NCI-H226 (cell line): ENCODE results near the gene ACVR1B.

ENCODE experiments used
- DNase-seq: peaks from one replicate; pipeline ENCODE4 v3.0.0-alpha.2; 2015

Gene ACVR1B

GRCh38 chr12:51951199-51951842, at the start of gene ACVR1B:
Gene ACVR1B (plus strand): TSS chr12:51951699. CDS start chr12:51951744, 45 bp downstream.
- peak; percentile 85 for DNase-seq

- no peak for DNase-seq
Measured at GRCh38 chr12:51901881-51902280, 49.6 kb upstream of the ACVR1B start.

DNA sequence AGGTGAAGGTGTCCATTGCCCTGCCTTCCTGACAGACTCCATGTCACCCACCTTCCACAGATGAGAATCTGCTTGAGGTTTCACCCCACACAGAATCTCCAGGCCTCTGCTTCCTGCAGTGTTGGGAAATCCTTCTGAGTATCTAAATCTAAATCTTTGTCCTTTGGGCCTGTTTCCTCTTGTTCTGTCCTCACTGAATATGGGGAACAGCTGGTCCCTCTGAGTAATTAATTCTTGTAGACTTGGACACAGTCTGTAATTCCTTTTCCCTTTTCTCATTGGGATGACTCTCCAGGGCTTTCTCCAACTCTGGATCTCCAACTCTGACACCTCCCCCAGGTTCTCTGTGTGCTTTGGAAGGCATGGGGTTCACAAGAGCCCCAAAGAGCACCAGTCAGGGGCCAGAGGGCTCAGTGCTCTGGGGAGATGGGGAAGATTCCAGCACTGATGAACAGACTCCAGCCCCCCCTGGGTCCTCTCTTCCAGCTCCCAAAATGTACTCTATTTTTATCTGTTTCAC, 46.5 kb upstream of the ACVR1B start:
- DNase-seq, result no peak

- DNase-seq, result no peak
Measured at GRCh38 chr12:51905471-51906429, 45.7 kb upstream of the ACVR1B start.

DNA sequence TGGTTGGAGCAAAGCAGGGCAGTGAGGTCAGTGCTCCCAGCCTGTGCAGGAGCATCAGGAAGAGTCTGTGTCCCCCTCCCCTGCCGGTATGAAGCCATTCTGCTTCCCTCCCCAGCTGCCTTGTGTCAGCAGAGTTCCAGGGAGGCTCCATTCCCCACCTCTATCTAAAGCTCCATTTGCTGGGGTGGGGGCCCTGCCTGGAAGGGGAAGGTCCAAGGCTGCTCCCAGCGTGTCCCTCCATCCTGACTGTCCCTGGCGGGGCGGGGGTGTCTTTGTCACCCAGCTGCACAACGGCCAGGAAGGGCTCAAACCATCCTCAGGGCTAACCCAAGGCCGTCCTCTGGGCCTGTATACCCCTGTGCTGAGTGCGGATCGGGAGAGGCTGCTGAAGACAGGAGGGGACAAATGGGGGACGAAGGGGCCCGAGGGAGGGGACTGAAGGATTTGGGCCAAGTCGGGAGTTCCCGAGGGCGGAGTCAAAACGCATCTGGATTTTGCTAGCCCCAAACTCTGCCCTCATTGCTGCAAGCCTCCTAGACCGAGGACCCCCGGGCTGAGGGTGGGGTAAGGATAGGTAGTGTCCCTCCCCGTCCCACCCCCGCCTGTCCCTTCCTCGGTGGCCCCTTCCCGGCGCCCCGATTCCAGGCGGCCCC, 44.9 kb upstream of the ACVR1B start:
- no peak for DNase-seq

DNA sequence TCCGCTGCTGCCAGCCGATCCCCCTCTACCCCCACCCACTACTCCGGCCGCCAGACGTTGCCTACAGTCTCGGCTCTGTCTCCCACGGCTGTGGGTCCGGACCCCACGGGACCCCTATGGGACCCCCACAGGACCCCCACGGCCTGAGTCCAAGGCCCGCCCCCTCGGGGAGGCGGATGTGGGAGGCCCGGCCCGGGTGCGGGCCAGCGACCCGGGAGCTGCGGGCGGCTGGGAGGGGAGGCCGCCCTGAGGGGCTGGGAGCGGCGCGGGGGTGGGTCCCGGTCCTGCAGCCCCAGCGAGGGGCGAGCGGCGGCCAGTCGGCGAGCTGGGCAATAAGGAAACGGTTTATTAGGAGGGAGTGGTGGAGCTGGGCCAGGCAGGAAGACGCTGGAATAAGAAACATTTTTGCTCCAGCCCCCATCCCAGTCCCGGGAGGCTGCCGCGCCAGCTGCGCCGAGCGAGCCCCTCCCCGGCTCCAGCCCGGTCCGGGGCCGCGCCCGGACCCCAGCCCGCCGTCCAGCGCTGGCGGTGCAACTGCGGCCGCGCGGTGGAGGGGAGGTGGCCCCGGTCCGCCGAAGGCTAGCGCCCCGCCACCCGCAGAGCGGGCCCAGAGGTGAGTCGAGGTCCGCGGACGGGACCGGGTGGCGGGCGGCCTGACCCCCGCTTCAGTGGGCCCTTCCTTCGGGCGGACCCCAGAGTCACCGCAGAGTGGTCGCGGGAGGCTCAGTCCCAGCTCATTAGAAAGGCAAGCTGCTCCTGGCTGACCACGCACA, 44.2 kb upstream of the ACVR1B start, which contains the start of gene ACVRL1:
Gene ACVRL1 (plus strand): TSS at position 422 of the 773 bp plus-strand sequence. CDS start 4,971 bp downstream, outside the sequence.
- DNase-seq, result no peak

GRCh38 chr12:51907856-51908425, 43.6 kb upstream of the ACVR1B start:
- no peak for DNase-seq

DNA sequence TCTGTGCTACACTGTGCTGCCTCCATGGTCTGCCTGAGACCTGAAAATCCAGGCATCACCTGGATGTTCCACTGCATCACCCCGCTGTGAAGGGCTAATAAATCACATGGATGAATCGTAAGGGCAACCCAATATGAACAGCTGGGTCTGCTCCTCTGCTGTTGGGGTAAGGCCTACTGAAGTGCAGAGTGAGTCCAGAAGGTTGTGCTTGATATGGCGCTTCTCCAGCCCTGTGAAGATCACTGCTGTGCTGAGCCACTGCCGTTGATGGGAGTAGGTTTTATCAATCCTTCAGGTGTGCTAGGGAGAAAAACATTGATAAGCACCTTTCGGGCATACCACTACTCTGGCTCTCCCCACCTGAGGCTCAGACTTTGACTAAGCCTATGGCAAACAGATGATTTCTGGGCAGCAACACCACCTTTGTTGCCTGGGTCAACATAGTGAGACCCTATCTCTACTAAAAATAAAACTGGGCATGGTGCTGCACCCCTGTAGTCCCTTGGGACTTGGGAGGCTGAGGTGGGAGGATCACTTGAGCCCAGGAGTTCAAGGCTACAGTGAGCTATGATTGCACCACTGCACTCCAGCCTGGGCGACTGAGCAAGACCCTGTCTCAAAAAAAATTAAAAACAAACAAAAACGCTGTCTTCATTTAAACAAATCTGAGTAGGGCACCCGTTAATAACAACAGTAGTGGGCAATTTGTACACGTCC, 42.5 kb upstream of the ACVR1B start:
- no peak for DNase-seq

DNA sequence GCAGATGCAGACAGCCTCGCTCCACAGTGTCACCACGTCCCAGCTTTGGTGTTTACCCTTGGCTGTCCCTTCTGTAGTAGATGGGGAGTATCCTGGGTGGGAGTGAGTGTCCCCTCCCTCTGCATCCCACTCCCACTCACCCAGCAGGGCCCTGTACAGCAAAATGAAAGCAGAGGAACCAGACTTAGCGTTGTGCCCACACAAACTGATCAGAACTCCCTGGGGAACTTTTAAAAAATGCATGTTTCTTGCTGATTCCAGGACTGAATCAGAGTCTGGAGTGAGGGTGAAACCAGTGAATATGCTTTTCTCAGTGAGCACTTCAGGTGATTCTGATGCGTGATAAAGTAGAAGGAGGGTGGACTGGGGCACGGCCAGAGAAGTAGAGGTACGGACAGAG, 41.3 kb upstream of the ACVR1B start:
- DNase-seq, result no peak

- no peak for DNase-seq
Measured at GRCh38 chr12:51910691-51911090, 40.8 kb upstream of the ACVR1B start.

- no peak for DNase-seq
Measured at GRCh38 chr12:51911307-51911706, 40.2 kb upstream of the ACVR1B start.

GRCh38 chr12:51911788-51912711, 39.4 kb upstream of the ACVR1B start:
- peak; percentile 24 for DNase-seq

DNA sequence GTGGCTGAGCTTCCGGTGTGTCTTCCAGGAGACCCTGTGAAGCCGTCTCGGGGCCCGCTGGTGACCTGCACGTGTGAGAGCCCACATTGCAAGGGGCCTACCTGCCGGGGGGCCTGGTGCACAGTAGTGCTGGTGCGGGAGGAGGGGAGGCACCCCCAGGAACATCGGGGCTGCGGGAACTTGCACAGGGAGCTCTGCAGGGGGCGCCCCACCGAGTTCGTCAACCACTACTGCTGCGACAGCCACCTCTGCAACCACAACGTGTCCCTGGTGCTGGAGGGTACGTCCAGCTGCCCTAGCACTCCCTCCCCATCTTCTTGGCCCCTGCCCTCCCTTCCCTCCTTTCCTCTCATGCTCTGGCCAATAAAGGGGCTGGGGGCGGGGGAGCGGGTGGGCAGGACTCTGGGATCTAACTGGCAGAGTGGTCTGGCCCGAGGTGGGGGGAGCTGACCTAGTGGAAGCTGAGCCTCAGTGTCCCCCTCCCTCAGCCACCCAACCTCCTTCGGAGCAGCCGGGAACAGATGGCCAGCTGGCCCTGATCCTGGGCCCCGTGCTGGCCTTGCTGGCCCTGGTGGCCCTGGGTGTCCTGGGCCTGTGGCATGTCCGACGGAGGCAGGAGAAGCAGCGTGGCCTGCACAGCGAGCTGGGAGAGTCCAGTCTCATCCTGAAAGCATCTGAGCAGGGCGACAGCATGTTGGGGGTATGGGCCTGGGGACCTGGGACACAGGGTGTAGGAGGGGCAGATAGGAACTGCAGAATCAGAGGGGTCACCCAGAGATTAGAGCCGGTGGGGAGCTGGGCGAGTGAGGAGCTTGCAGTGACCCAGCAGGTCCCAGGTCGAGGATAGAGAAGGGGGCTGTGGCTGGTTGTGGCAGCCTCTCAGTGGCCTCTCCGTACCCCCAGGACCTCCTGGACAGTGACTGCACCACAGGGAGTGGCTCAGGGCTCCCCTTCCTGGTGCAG, 38.1 kb upstream of the ACVR1B start:
- no peak for DNase-seq

DNA sequence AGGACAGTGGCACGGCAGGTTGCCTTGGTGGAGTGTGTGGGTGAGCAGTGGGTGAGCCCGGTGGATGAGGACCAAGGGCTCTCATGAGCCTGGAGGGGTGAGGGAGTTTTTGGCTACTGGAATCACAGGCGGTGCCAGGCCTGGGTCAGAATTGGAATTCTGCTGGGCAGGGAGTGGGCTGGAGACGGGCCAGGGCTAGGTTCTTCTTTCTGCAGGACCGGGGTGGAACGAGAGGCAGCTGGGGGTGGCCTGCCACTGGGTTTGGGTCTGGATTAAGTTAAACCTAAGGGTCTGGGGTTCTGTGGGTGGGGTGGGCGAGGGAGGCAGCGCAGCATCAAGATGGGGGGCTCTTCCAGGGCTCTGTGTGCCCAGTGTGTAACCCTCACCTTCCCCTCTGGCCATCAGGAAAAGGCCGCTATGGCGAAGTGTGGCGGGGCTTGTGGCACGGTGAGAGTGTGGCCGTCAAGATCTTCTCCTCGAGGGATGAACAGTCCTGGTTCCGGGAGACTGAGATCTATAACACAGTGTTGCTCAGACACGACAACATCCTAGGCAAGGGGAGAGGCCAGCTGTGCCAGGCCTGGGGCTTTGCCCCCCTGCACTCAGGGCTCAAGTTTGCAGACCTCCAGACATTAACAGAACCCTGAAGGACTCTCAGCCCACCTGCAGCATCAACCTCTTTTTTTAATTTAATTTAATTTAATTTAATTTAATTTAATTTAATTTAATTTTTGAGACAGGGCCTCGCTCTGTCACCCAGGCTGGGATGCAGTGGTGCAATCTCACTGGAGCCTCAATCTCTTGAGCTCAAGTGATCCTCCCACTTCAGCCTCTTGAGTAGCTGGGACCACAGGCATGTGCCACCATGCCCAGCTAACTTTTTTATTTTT, 37.2 kb upstream of the ACVR1B start:
- no peak for DNase-seq

DNA sequence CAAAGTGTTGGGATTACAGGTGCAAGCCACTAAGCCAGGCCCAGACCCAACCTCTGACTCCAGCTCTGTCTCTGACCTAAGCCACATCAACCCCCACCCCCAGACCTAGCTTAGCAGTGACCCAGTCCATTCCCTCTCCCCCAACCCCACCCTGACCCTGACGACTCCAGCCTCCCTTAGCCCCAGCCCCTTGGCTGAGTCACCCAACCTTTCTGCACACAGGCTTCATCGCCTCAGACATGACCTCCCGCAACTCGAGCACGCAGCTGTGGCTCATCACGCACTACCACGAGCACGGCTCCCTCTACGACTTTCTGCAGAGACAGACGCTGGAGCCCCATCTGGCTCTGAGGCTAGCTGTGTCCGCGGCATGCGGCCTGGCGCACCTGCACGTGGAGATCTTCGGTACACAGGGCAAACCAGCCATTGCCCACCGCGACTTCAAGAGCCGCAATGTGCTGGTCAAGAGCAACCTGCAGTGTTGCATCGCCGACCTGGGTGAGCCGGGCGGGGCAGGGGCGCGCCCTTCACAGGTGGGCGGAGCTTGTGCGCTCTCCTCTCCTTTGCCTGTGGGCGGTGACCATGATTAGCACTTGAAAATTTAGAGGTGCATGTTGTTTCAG, 36.4 kb upstream of the ACVR1B start:
- no peak for DNase-seq

DNA sequence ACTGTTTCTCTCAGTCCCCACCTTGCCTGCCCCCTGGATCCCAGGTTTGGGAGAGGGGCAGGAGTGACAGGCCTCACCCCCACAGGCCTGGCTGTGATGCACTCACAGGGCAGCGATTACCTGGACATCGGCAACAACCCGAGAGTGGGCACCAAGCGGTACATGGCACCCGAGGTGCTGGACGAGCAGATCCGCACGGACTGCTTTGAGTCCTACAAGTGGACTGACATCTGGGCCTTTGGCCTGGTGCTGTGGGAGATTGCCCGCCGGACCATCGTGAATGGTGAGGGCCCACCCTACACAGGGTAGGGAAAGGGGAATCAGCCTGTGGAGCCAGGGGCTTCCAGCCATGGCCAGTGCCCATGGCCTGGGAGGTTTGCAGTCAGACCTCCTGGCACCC, 35.5 kb upstream of the ACVR1B start:
- DNase-seq, result no peak

- DNase-seq, result no peak
Measured at GRCh38 chr12:51917041-51917590, 34.4 kb upstream of the ACVR1B start.
